Neural progenitor cell (in vitro differentiated cells): ENCODE measurements around the gene TMEM131L.

Source experiments
- CTCF ChIP-seq: fragments of 200-600 bp; sonication (generic); IDR thresholded peaks from 2 replicates; pipeline ENCODE4 v1.5.1; 2017; ENCODE audit warnings: antibody characterized with exemption, mild to moderate bottlenecking
- EZH2 ChIP-seq: fragments of 200-600 bp; sonication (generic); IDR thresholded peaks from 2 replicates; pipeline ENCODE4 v1.6.1; 2017; ENCODE audit warnings: antibody characterized with exemption, mild to moderate bottlenecking, moderate library complexity
- EZH2phosphoT487 ChIP-seq: fragments of 200-600 bp; sonication (generic); IDR thresholded peaks from 2 replicates; pipeline ENCODE4 v1.6.1; 2017; ENCODE audit warnings: antibody characterized with exemption

DNA sequence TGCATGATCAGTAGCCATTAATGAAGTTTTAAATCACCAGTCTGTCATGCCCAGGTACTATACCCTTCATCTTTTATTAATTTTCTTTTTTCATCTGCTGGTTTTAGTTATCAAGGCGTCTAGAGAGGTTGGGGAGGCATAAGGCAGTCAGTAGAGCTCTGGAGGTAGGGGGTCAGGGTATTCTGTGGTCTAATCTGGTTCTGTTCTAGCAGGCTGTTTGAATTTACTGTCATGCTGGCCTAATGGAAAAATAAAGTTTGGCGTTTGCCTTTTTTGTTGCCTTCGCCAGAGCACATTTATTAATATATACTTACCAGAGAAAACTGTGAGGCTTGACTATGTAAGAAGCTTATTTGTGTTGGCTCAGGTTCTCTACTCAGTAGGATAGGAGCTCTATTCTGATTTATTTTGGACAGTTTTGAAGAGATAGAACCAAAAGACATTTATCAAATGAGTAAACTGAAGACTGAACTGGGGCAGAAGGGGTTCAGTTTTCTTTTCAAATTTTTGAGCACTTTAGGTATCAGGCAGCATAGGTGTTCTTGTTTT lies 46.9 kb downstream of the TMEM131L start:
- TF ChIP-seq CTCF (no peak), EZH2phosphoT487 (no peak), EZH2 (no peak)
